Ecto neural progenitor cell (in vitro differentiated cells): ENCODE results near the gene MCM5.
"Not testable (repeated sequence)": the region's sequence is repeated elsewhere in the genome, so short reads cannot be mapped to it uniquely, and the experiment has no call there.

ENCODE experiments used
- DNase-seq: peaks from one replicate; pipeline ENCODE4 v3.0.0-alpha.2; 2018; ENCODE audit warnings: low spot score

The MCM5 gene

GRCh38 chr22:35432228-35432905 is 32.4 kb downstream of the MCM5 start:
- no peak for DNase-seq

- no peak for DNase-seq
Observed at GRCh38 chr22:35434061-35434710, 34.2 kb downstream of the MCM5 start.

GRCh38 chr22:35435201-35435740 is 35.3 kb downstream of the MCM5 start:
- no peak for DNase-seq

DNA sequence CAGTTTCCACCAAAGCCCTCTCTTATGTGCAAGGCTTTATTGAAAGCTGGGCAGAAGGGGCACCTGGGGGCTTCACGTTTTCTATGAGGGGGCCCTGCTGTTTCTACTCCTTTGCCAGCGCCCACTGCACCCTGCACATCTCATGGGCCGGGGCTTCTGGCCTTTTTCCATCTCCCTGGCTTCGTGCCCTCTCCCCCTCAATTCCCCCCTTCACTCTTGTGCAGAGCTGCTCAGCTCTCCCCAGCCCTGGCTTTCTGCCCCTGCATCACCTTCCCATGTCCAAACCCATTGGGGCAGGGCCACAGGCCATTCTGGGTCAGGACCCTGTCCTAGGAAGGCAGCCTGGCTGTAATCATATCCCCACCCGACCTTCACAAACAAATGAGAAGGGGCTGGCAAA is 36.5 kb downstream of the MCM5 start:
- no peak for DNase-seq

- DNase-seq: no peak
Observed at GRCh38 chr22:35437049-35437448, 37.1 kb downstream of the MCM5 start.

GRCh38 chr22:35438673-35439364 is 38.9 kb downstream of the MCM5 start:
- not testable (repeated sequence) for DNase-seq

DNA sequence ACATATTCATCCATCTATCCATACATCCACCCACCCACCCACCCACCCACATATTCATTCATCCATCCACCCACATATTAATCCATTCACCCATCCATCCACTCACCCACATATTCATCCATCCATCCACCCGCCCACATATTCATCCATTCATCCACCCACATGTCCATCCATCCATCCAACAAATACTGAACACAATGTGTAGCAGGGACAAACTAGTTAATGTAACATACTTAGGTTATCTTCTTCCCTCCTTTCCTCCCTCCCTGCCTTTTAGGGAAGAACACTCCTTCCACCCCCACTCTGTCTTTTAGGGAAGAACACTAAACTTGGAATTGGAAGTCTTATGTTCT is 39.4 kb downstream of the MCM5 start:
- no peak for DNase-seq

DNA sequence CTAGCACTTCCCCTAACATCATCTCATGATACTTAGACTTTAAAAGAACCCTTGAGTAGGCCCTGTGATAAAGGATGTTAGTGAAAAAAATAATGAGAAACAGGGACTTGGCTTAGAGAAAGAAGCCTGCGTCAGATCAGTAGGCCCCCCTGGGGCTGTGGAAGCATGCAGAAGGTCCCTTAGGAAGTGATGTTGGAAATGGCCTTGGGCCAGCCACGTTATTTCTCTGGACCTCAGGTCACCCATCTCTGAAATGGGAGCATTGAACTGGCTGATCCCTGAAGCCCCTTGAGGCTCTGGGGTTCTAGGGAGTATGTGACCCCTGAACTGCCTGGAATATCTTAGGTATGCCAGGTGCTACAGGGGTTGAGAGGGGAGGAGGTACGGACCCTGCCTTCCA is 40.2 kb downstream of the MCM5 start:
- DNase-seq: no peak

- DNase-seq: no peak
Observed at GRCh38 chr22:35441489-35442100, 41.7 kb downstream of the MCM5 start.

- DNase-seq: no peak
Observed at GRCh38 chr22:35442471-35442870, 42.5 kb downstream of the MCM5 start.

DNA sequence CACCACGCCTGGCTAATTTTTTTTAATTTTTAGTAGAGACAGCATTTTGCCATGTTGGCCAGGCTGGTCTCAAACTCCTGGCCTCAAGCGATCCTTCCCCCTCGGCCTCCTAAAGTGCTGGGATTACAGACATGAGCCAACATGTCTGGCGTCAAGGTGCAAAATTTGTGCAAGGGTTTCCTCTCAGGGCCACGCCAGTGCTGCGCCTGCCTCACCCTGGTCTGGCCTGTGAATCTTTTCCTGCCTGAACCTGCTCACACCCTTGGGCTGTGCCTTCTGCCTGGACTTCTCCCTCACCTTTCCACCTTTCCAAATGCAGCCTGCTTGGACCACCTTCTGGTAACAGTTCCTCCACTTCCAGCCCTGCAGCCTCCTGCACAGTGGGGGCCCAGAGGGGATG is 43.4 kb downstream of the MCM5 start:
- DNase-seq: no peak

DNA sequence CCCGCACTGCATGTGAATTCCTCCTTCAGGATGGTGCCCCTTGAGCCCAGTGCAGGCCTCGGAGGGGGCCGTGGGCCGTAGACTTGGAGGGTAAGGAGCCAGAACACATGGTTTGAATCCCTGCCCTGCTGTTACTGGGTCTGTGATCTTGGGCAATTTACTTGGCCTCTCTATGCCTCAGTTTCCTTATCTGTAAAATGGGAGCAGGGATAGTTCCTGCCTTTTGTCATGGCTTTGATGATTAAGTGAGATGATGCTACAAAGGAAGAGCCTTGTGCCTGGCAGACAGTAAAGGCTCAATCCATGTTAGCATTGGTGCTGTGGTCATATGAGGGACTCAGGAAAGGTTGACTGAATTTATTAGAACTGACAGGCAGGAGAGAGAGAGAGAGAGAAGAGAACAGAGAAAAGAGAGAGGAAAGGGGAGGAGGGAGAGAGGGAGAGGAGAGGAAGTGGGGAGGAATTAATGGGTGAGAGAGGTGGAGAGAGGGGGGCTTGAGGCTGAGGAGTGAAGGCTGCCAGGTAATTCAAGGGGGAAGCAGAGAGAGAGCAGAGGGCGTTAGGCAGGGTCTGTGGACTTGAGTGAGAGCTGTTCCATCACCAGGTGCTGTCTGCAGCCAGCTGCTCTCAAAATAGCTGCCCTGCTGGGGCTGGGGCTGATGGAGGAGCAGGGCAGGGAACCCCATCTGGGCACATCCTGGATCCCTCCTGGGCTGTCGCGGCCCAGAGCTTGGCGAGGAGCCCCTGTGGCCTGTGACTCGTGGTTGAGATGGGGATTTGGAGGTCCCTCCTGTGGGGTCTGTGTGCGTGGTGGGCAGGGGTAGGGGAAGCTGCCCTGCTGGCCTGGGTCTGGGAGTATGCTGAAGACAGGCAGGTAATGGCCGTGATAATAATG is 44.1 kb downstream of the MCM5 start:
- no peak for DNase-seq

DNA sequence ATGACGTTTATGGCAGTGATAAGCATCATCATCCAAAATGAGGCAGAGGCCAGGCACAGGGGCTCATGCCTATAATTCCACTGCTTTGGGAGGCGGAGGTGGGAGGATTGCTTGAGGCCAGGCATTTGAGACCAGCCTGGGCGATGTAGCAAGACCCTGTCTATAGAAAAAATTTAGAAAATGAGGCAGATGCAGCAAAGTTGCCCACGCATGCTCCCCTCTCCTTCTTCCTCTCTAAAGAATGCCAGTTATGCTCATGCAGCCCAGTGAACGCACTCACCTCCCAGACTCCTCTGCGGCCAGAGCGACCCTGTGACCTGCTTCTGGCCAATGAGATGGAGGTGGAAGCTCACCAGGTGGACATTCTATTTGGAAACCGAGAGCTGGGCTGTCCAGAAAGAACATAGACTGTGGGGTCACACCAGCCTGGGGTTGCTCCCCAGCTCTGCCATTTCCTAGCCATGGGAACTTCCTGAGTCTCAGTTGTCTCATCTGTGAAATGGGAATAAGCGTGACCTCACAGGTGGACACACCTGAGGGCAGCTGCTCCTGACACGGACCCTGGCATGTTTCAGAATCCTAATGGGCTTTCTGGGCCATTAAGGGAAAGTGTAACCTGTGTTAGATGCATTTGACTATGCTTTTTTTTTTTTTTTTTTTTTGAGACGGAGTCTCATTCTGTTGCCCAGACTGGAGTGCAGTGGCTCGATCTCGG is 44.9 kb downstream of the MCM5 start:
- no peak for DNase-seq

DNA sequence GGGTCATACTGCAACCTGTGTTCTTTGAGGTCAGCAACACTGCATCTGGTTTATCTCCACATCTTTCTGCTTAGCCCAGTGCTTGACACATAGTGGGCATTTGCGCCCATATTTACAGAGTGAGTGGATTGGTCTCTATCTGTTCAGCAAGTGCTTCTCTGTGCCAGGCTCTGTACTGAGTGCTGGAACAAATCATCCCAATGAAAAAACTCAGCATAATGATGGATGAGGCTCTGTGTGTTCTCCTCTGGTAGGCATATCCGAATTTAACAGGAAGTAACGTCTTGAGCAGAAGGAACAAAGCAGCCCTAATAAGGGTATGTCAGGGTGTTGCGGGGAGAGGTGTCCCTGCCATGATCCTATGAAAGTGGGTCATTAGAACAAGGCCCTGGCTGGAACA is 46.0 kb downstream of the MCM5 start:
- no peak for DNase-seq

DNA sequence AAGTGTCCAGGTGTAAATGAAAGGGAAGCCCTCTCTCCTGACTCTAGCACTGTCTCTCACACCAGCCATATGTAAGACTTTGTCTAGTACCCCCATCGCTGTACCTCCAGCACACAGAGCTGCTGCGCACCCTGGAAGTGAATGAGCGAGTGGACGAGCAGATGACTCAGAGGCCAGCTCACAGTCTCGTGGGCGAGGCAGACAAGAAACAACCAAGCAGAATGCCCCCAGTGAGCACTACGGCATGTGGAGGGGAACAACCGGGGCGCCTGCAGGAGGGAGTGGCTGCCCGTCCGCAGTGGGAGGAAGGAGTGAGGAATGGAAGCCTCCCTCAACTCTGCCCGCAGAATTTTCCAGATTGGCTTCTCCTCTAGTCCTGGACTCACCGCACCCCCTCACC is 46.4 kb downstream of the MCM5 start:
- DNase-seq: no peak

DNA sequence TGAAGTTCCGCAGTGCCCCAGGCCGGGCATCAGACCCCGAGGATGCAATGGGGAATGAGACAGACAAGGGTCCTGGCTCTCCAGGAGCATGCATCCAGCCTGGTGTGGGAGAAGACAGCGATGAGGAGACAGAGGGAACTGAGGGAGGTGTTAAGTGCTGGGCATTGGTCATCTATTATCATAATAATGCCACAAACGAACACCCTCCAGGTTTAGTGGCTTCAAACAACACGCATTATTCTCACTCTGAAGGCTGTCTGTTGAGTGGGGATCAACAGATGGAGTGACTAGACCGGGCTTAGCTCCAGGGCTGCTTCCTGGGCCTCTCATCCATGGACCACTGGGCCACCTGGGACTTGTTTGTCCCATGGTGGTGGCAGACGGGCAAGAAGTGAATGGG is 48.6 kb downstream of the MCM5 start:
- no peak for DNase-seq

DNA sequence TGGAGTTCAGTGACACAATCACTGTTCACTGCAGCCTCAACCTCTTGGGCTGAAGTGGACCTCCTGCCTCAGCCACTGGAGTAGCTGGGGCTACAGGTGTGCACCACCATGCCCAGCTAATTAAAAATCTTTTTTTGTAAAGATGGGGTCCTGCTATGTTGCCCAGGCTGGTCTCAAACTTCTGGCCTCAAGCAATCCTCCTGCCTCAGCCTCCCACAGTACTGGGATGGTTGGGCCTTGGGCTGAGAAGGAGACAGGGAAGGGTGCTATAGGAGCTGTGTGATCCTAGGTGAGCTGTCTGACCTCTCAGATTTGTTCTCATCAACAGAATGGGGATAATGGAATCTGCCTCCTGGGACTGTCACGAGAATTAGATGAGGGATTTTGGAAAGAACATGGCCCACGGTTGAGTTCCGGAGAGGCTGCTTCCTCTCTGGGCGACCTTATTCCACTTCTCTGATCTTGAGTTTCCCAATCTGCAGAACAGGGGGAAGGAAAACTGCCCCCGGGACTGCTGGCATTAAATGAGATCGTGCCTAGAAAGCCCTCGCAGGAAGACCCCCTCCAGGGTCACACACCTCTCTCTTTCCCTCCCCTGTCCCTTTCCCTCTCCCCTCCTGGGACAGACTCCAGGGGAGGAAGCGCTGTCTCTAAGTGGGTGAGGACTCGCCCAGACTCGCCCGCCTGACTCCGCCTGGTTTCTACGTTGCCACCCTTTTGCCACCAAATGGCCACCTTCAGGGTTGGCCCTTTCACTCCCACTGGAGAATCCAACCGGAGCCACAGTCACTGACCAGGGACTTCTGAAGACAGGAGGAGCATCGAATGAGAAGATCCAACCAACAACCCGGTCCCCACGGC is 50.1 kb downstream of the MCM5 start:
- DNase-seq: no peak

DNA sequence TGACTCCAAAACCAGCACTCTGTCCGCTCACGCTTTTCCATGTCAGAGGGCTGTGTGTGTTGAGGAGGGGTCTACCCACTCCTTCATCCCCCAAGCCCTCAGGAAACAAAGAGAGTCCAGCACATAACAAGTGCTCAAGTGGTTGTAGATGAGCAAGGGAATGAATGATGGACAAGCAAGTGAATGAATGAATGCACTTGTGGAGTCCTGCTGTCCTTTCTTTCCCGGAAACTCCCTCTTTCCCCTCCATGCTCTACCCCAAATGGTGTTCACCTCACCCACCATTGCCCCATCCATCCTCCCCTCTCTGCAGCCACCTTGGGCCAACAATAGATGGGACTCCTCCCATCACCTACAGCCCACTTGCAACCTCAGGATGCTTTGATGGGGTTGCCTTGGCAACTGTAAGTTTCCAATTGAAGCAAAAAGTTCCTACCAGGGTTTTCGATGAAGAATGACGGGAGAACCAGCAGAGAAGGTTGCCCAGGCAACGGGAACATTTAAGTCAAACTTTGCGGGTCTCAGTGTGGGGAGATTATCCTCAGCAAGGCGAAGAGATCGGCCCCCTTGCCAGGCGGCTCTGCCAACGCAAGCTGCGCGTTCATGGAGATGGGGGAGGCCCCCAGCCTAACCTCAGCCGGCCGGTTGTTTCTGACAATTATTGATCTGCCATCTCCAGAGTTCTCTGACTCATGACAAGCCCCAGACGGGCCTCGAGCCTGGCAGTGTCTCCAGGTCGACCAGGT is 51.1 kb downstream of the MCM5 start:
- no peak for DNase-seq

GRCh38 chr22:35451592-35451991 is 51.7 kb downstream of the MCM5 start:
- no peak for DNase-seq
